Transverse colon (tissue), 4 donors: Measurements from ENCODE around the gene RHBDD3. TPM values are rescaled to one million over a fixed set of nuclear protein-coding genes. Genes with fewer than 3 reads are reported as not detected.

Experiments
- DNase-seq: peaks from one replicate; pipeline ENCODE4 v3.0.0-alpha.2; 2019
- H3K27ac ChIP-seq, 4 donors: fragments of 200-600 bp; sonication (generic); 2 replicates each; pipeline ENCODE4 v1.5.1; 2016 to 2018; ENCODE audit warnings: inconsistent platforms in 4 of 4
- H3K27me3 ChIP-seq: fragments of 200-600 bp; sonication (generic); 2 replicates; pipeline ENCODE4 v1.5.1; 2017; ENCODE audit warnings: inconsistent platforms
- H3K36me3 ChIP-seq, 4 donors: fragments of 200-600 bp; sonication (generic); 2 replicates each; pipeline ENCODE4 v1.5.1; 2017 to 2019; ENCODE audit warnings: inconsistent platforms in 4 of 4
- H3K4me1 ChIP-seq, 4 donors: fragments of 200-600 bp; sonication (generic); 2 replicates each; pipeline ENCODE4 v1.5.1; 2017 to 2020; ENCODE audit warnings: inconsistent platforms in 4 of 4
- H3K4me3 ChIP-seq, 4 donors: fragments of 200-600 bp; sonication (generic); 1 replicate in 1 of 4; 2 replicates in 3 of 4; pipeline versions ENCODE4 v1.5.1 to v1.6.1; 2017 to 2019; ENCODE audit warnings: inconsistent platforms in 4 of 4
- H3K9me3 ChIP-seq, 2 donors: fragments of 200-600 bp; sonication (generic); 2 replicates each; pipeline ENCODE4 v1.5.1; 2017 to 2019; ENCODE audit warnings: inconsistent platforms in 2 of 2
- EP300 ChIP-seq: sonication (generic); formaldehyde crosslinking; IDR thresholded peaks from one replicate; pipeline ENCODE4 v1.6.1; 2017; ENCODE audit warnings: antibody characterized with exemption, low read depth
- POLR2A ChIP-seq: fragments of 450-650 bp; IDR thresholded peaks from one replicate; pipeline ENCODE4 v1.6.1; 2016; ENCODE audit warnings: antibody characterized with exemption, mild to moderate bottlenecking, moderate library complexity
- POLR2AphosphoS5 ChIP-seq, 3 donors: sonication (generic); formaldehyde crosslinking; IDR thresholded peaks; one replicate each; pipeline ENCODE4 v1.6.1; 2016; ENCODE audit warnings: antibody characterized with exemption in 3 of 3
- WGBS, 2 donors: methylation state at CpG; one replicate each; pipeline ENCODE4 v1.1.5; 2018; ENCODE audit warnings: low coverage in 1 of 2; 5-methylcytosine and 5-hydroxymethylcytosine counted together
- in situ Hi-C, 4 donors: fragments of 200-750 bp; cut with MboI; loops; one replicate each; pipeline versions ENCODE4 v1.15.0 to v1.15.1; 2017; ENCODE audit warnings: low sequenced_read_pairs in 3 of 4, low pct_ligation_motif_present in 1 of 4, low pct_unique_long_range_greater_than_20kb in 1 of 4
- intact Hi-C: fragments of 100-400 bp; cut with DNase I; formaldehyde crosslinking; loops from one replicate; pipeline ENCODE4 v1.15.1; 2023; ENCODE audit warnings: low total_unique reads
- total RNA-seq, 4 donors: library from RNA; depleted of rRNA; stranded (reverse); fragments of >200 nt; gene quantifications; one replicate each; pipeline ENCODE4 v1.1.0, GENCODE V29; 2016
- TF ChIP-seq, protein P1 (sequence below), 5 experiments: fragments of 200-600 bp in 3 of 5; fragments of 450-650 bp in 2 of 5; sonication (generic) in 3 of 5; IDR thresholded peaks; 1 replicate in 2 of 5; 2 replicates in 3 of 5; pipeline ENCODE4 v1.5.1; 2016 to 2017; ENCODE audit warnings: antibody characterized with exemption in 5 of 5, inconsistent platforms in 3 of 5, mild to moderate bottlenecking in 2 of 5, moderate library complexity in 1 of 5

Gene RHBDD3
- total RNA-seq, 4 donors from 2014 or later = 20.9 to 131 (median 31.5) TPM

DNA sequence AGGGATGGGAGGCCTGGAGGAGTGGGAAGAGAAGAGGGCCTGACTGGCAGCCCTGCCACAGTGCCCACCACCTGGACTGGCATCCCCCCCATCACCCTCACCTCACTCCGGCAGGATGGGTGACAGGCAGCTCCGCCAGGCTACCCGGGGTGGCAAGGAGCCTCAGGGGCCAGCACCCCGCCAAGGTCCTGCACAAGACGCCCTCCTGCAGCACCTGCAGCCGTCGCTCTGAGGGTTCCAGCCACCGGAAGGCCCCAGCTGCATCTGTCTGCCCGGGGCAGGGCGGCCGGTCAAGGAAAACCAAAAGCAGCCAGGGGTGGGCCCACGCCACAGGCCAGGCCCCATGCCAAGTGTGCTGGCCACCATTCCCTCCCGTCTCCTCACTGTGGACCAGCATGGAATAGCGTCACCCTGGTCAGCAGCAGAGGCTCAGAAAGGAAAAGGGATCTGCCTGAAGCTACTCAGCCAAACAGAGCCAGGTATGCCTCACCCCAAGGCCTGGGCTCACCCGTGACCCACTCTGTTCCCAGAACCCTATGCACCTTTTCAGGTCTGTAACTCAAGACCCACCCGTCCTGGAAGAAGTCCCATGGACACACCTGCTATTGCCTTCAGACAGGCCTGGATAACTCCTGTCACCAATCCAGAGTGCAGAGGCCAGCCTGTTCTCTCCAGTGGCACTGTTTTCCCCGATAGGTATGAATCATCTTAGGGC is 7.0 kb downstream of the RHBDD3 start:
- Histone ChIP-seq H3K36me3 (no peaks in the 10 kb centered on the region), H3K4me3 (no peak overlapping the region), H3K4me1 (no peaks in the 10 kb centered on the region), H3K27ac (no peak overlapping the region), H3K27me3 (no peaks in the 10 kb centered on the region), H3K9me3 (no peaks in the 10 kb centered on the region)
- 85% methylated on average over 17 of the region's 17 CpGs; no CpG with 5 or more reads in 1 of the 2 donors for WGBS, 2 donors
- DNase-seq = no peak
- in situ Hi-C loops (no loop called here), intact Hi-C loops (no loop called here)
- TF ChIP-seq POLR2A (no peak), EP300 (no peak), POLR2AphosphoS5 (IDR thresholded peaks at IDR 0.05) (no peak)
- TF ChIP-seq, protein P1, sequence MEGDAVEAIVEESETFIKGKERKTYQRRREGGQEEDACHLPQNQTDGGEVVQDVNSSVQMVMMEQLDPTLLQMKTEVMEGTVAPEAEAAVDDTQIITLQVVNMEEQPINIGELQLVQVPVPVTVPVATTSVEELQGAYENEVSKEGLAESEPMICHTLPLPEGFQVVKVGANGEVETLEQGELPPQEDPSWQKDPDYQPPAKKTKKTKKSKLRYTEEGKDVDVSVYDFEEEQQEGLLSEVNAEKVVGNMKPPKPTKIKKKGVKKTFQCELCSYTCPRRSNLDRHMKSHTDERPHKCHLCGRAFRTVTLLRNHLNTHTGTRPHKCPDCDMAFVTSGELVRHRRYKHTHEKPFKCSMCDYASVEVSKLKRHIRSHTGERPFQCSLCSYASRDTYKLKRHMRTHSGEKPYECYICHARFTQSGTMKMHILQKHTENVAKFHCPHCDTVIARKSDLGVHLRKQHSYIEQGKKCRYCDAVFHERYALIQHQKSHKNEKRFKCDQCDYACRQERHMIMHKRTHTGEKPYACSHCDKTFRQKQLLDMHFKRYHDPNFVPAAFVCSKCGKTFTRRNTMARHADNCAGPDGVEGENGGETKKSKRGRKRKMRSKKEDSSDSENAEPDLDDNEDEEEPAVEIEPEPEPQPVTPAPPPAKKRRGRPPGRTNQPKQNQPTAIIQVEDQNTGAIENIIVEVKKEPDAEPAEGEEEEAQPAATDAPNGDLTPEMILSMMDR (IDR thresholded peaks at IDR 0.05) = no peak

DNA sequence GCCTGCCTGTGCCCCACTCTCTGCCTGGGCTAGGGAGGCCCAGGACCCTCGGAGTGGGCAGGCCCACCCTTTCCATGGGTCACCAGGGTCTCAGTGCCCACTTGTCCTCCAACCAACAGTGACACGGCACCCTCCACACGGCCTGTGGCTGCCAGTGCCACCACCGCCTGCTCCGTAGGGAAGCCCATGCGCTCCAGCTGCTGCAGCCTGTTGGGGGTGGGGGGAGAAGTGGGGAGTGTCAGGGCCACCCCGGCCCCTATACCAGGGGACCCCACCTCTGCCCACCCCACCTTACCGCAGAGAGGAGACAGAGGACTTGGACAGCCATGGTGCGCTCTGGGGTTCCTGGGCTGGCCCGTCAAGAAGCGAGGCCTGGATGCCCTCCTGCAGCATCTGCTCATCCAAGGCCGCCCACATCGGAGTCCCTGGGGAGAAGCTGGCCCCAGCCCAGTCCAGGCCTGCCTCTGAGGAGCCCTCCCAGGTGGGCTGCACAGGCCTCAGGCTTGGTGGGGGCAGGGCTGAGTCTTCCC is 7.7 kb downstream of the RHBDD3 start:
- TF ChIP-seq POLR2AphosphoS5 (IDR thresholded peaks at IDR 0.05) (no peak), EP300 (no peak), POLR2A (no peak)
- TF ChIP-seq, protein P1 (IDR thresholded peaks at IDR 0.05) = no peak
- Histone ChIP-seq H3K36me3 (no peaks in the 10 kb centered on the region), H3K4me1 (no peaks in the 10 kb centered on the region), H3K9me3 (no peaks in the 10 kb centered on the region), H3K27ac (no peak overlapping the region), H3K4me3 (no peak overlapping the region), H3K27me3 (no peaks in the 10 kb centered on the region)
- no peak for DNase-seq
- 94% methylated on average over 11 of the region's 13 CpGs; no CpG with 5 or more reads in 1 of the 2 donors for WGBS, 2 donors
- intact Hi-C loops (no loop called here), in situ Hi-C loops (no loop called here)

- Histone ChIP-seq H3K27me3 (no peaks in the 10 kb centered on the region), H3K36me3 (no peaks in the 10 kb centered on the region), H3K4me3 (no peak overlapping the region), H3K9me3 (no peaks in the 10 kb centered on the region), H3K27ac (no peak overlapping the region), H3K4me1 (no peaks in the 10 kb centered on the region)
- in situ Hi-C loops (no loop called here), intact Hi-C loops (no loop called here)
- TF ChIP-seq EP300 = no peak
- TF ChIP-seq POLR2AphosphoS5 (IDR thresholded peaks at IDR 0.05) = no peak
- TF ChIP-seq, protein P1 (IDR thresholded peaks at IDR 0.05) = no peak
- no peak for TF ChIP-seq POLR2A
- DNase-seq = no peak
- WGBS, 2 donors = 77 to 80% methylated on average over 3 to 10 of the region's 11 CpGs
Observed at GRCh38 chr22:29259253-29259899, 8.4 kb downstream of the RHBDD3 start.

DNA sequence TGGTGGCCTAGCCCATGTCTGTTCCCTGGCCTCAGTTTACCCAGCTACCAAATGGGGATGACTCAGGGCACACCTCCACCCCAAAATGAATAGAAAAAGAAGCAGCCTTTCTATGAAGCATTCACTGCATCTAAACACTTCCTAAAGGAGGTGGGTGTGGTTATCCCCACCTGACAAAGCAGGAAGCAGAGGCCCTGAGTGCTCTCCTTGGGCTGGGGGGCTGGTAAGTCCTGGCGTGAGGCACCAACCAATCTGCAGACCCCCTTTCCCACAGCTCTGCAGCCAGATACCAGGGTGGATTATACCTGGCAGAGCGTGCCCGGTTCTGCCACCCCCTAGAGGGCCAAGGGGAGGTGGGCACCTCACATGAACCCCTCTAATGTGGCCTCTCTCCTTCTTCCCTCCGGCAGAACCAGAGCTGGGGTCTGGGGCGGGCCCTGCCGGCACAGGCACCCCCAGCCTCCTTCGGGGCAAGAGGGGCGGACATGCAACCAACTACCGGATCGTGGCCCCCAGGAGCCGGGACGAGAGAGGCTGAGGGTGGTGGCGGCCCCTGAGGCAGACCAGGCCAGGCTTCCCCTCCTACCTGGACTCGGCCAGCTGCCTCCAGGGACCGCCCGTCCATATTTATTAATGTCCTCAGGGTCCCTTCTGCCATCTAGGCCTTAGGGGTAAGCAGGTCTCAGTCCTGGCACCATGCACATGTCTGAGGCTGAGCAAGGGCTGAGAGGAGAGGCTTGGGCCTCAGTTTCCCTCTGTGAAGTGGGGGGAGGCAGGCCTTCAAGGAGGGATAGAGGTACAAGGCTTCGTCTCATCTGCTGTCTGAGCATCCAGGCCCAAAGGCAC is 9.2 kb downstream of the RHBDD3 start:
- in situ Hi-C loops (no loop called here), intact Hi-C loops (no loop called here)
- no peaks in the 10 kb centered on the region for H3K4me1 ChIP-seq
- H3K4me3 ChIP-seq = no peak overlapping the region
- H3K9me3 ChIP-seq = no peaks in the 10 kb centered on the region
- H3K27me3 ChIP-seq = no peaks in the 10 kb centered on the region
- H3K36me3 ChIP-seq = no peaks in the 10 kb centered on the region
- 91% methylated on average over 17 of the region's 17 CpGs; no CpG with 5 or more reads in 1 of the 2 donors for WGBS, 2 donors
- TF ChIP-seq POLR2A (no peak), POLR2AphosphoS5 (IDR thresholded peaks at IDR 0.05) (no peak), EP300 (no peak)
- TF ChIP-seq, protein P1 (IDR thresholded peaks at IDR 0.05) = no peak
- DNase-seq = no peak
- H3K27ac ChIP-seq = no peak overlapping the region
